ENCODE results near the gene CTSW. TPM values are rescaled to one million over a fixed set of nuclear protein-coding genes. Genes with fewer than 3 reads are reported as not detected.
"Not testable (repeated sequence)": the region's sequence is repeated elsewhere in the genome, so short reads cannot be mapped to it uniquely, and the experiment has no call there.

Gene CTSW
- total RNA-seq, 4 donors from 2014 or later: 0.76 to 5.0 (median 1.4) TPM; not detected in 1

- no peaks in the 10 kb centered on the region for H3K36me3 ChIP-seq
- WGBS: 94% methylated on average over 3 of the region's 3 CpGs
- no peak overlapping the region for H3K27ac ChIP-seq
- no peak for DNase-seq (ENCODE audit: low spot score in 2 of 2)
- no peaks in the 10 kb centered on the region for H3K4me1 ChIP-seq
- TF ChIP-seq CTCF (IDR thresholded peaks at IDR 0.05) (no peak), POLR2A (IDR thresholded peaks at IDR 0.05) (no peak), POLR2AphosphoS5 (IDR thresholded peaks at IDR 0.05) (no peak), EP300 (IDR thresholded peaks at IDR 0.05) (no peak)
- H3K4me3 ChIP-seq: no peak overlapping the region
- H3K9me3 ChIP-seq: no peaks in the 10 kb centered on the region
- H3K27me3 ChIP-seq: no peaks in the 10 kb centered on the region
Measured at GRCh38 chr11:65843811-65844210, 35.8 kb upstream of the CTSW start.

GRCh38 chr11:65844231-65844872 lies 35.3 kb upstream of the CTSW start:
- H3K36me3 ChIP-seq: no peaks in the 10 kb centered on the region
- WGBS: 87% methylated on average over 10 of the region's 10 CpGs
- H3K4me1 ChIP-seq: no peaks in the 10 kb centered on the region
- no peaks in the 10 kb centered on the region for H3K9me3 ChIP-seq
- H3K27ac ChIP-seq: no peak overlapping the region
- H3K27me3 ChIP-seq: no peaks in the 10 kb centered on the region
- H3K4me3 ChIP-seq: no peak overlapping the region
- TF ChIP-seq EP300 (IDR thresholded peaks at IDR 0.05) (no peak), POLR2AphosphoS5 (IDR thresholded peaks at IDR 0.05) (no peak), POLR2A (IDR thresholded peaks at IDR 0.05) (no peak), CTCF (IDR thresholded peaks at IDR 0.05) (no peak)
- DNase-seq (ENCODE audit: low spot score in 2 of 2): peak in 1 of 2 donors; percentile 20

- TF ChIP-seq CTCF (IDR thresholded peaks at IDR 0.05): no peak
- TF ChIP-seq EP300 (IDR thresholded peaks at IDR 0.05): no peak
- TF ChIP-seq POLR2AphosphoS5 (IDR thresholded peaks at IDR 0.05): no peak
- TF ChIP-seq POLR2A (IDR thresholded peaks at IDR 0.05): no peak
- Histone ChIP-seq H3K9me3 (no peaks in the 10 kb centered on the region), H3K27me3 (no peaks in the 10 kb centered on the region), H3K36me3 (peaks cover 19% of the 10 kb centered on the region), H3K27ac (no peak overlapping the region), H3K4me3 (no peak overlapping the region), H3K4me1 (peaks cover 5% of the 10 kb centered on the region)
- 88% methylated on average over 3 of the region's 3 CpGs for WGBS
- peak in 1 of 2 donors; percentile 46 for DNase-seq (ENCODE audit: low spot score in 2 of 2)
Measured at GRCh38 chr11:65847746-65848145, 31.9 kb upstream of the CTSW start.

- H3K4me3 ChIP-seq, H3K27me3 ChIP-seq, H3K9me3 ChIP-seq, H3K27ac ChIP-seq: not testable (repeated sequence)
- Histone ChIP-seq H3K36me3 (peaks cover 29% of the 10 kb centered on the region), H3K4me1 (peaks cover 14% of the 10 kb centered on the region)
- WGBS: 72% methylated on average over 7 of the region's 7 CpGs
- DNase-seq (ENCODE audit: low spot score in 2 of 2): peak in 1 of 2 donors; percentile 9
Measured at GRCh38 chr11:65848693-65849092, 30.9 kb upstream of the CTSW start.

GRCh38 chr11:65849366-65849765 lies 30.3 kb upstream of the CTSW start:
- 71% methylated on average over 4 of the region's 8 CpGs for WGBS

More at GRCh38 chr11:65849366-65849765, 30.3 kb upstream of the CTSW start:
- H3K4me1 ChIP-seq: peaks cover 20% of the 10 kb centered on the region
- no peak overlapping the region for H3K27ac ChIP-seq
- H3K27me3 ChIP-seq: no peaks in the 10 kb centered on the region
- H3K36me3 ChIP-seq: peaks cover 36% of the 10 kb centered on the region
- TF ChIP-seq POLR2A (IDR thresholded peaks at IDR 0.05): no peak
- TF ChIP-seq EP300 (IDR thresholded peaks at IDR 0.05): no peak
- no peak for TF ChIP-seq CTCF (IDR thresholded peaks at IDR 0.05)
- no peak for TF ChIP-seq POLR2AphosphoS5 (IDR thresholded peaks at IDR 0.05)
- peak in 1 of 2 donors; percentile 41 for DNase-seq (ENCODE audit: low spot score in 2 of 2)
- H3K9me3 ChIP-seq: no peaks in the 10 kb centered on the region
- H3K4me3 ChIP-seq: no peak overlapping the region

Measured in suprapubic skin (tissue), 4 donors.